Cardiac fibroblast (primary cell): ENCODE results near the gene MYBPH.

Experiments used
- DNase-seq, 2 donors: peaks; one replicate each; pipeline versions ENCODE4 v3.0.0 to v3.0.0-alpha.2; 2010; ENCODE audit warnings: low read depth in 2 of 2
- H3K4me3 ChIP-seq, 2 donors: replicated peaks in 1 of 2; 1 replicate in 1 of 2; 2 replicates in 1 of 2; pipeline ENCODE4 v1.5.1; 2011; ENCODE audit warnings: low read depth in 2 of 2, low read length in 2 of 2, mild to moderate bottlenecking in 2 of 2, moderate library complexity in 1 of 2
- TF ChIP-seq, protein P1 (sequence below): IDR thresholded peaks from one replicate; pipeline ENCODE4 v1.5.1; 2011; ENCODE audit warnings: low read depth, mild to moderate bottlenecking, low read length, inconsistent platforms

Gene MYBPH

GRCh38 chr1:203182387-203182953 lies 6.8 kb upstream of the MYBPH start:
- TF ChIP-seq, protein P1, sequence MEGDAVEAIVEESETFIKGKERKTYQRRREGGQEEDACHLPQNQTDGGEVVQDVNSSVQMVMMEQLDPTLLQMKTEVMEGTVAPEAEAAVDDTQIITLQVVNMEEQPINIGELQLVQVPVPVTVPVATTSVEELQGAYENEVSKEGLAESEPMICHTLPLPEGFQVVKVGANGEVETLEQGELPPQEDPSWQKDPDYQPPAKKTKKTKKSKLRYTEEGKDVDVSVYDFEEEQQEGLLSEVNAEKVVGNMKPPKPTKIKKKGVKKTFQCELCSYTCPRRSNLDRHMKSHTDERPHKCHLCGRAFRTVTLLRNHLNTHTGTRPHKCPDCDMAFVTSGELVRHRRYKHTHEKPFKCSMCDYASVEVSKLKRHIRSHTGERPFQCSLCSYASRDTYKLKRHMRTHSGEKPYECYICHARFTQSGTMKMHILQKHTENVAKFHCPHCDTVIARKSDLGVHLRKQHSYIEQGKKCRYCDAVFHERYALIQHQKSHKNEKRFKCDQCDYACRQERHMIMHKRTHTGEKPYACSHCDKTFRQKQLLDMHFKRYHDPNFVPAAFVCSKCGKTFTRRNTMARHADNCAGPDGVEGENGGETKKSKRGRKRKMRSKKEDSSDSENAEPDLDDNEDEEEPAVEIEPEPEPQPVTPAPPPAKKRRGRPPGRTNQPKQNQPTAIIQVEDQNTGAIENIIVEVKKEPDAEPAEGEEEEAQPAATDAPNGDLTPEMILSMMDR = no peak
- no peak for DNase-seq
- H3K4me3 ChIP-seq = no peak overlapping the region

DNA sequence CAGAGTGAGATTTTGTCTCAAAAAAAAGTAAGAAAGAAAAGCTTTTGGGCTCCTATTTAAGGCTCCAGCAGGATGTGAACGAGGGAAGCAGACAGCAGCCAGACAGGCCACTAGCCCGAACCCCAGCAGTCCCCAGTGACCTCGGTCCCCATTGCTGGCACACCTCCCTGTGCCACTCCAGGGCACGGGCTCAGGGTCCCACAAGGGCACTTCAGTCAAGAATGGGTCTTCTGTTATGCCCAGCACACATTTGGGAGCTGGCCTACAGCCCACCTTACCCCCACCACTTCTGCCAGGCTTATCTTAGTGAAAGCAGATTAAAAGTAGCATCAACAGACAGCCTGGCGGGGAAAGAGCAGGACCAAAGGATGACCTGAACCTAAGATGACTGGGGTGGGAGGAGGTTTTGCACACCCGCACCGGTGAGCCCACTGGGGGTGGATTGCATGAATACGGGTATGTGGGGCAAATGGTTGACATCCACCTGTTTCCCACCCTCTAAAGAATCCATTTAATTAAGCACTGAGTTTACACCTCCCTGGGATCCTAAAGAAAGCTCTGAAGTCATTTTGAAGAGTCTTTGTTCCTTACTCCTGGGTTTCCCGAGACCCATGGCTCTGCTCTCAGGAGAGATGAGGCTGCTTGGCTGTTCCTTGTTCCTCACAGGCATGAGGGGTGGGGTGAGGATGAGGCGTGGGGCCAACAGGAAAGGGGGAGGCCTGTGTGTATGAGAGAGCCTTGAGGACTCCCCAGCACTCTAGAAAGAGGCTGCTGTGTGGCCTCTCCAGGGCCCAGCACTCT lies 6.2 kb upstream of the MYBPH start:
- DNase-seq = peak in 1 of 2 donors; percentile 43
- TF ChIP-seq, protein P1 = no peak
- no peak overlapping the region for H3K4me3 ChIP-seq

DNA sequence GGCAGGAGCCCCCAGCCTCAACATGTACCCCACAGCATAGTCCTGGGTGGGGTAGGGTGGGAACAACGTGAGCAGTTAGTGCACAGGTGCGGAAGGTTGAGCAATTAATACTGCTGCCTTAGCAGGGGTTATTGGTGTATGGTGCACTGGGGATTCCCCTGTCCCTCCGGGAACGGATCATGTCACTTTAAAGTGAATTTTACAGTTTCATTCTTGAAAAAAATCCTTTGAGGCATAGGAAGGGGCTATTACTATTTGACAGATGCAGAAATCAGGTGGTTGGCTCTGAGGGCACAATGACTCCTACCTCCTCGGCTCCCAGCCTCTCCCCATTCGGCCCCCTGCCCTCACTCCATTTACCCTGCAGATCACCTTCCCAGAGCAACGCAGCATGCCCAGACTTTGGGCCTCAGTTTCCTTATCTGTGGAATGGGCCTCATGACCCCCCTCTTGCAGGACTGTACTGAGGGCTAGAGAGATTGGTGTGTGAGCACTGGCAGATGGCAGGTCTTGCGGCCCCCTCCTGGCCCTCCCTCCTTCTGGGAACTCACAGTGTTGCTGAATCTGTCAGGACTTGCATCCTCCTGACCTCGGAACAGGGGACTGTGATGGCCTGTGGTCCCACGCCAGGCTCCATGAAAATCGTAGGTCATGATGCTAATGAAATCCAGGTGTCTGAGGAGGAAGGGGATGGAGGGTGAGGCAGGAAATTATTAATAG lies 5.1 kb upstream of the MYBPH start:
- no peak overlapping the region for H3K4me3 ChIP-seq
- DNase-seq = no peak
- TF ChIP-seq, protein P1 = no peak

- DNase-seq = no peak
- TF ChIP-seq, protein P1 = no peak
- no peak overlapping the region for H3K4me3 ChIP-seq
These were observed 4.0 kb upstream of the MYBPH start for GRCh38 chr1:203179667-203180005.

DNA sequence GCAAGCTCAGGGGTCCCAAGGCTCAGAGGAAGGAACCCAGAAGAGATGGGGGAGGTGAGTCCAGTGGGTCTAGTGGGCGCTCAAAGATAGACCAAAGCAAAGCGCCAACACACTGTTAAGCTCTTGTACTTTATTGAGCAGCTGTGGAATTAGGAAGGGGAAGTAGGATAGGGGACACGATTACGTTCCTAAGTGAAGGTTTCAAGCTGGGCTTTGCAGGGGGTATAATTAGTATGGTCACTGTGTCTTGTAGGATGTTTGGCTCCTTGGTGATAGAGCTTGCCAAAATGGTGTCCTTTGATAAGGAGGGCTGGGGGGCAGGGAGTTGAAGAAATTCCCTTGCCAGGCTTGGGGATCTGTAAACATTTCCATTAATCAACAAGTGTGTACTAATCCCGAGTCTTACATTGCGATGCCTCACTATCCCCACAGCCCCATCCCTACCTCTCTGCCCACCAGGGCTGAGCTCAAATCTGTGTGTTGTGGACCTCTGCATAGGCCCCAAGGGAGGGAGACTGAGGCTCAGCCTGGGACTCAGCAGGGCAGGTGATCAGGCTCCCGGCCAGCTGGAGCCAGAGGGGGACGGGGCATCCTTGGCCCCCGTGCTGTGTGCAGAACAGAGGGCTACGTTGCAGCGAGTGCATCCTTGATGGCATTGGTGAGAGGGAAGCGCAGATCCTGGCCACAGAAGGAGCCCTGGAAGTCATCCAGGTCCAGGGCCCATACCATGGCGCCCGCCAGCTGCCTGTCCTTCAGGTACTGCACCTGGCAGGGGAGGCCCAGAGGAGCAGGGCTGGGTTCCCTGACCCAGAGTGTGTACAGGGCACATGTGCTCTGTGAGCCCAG lies 3.4 kb upstream of the MYBPH start:
- DNase-seq = no peak
- TF ChIP-seq, protein P1 = no peak
- H3K4me3 ChIP-seq = no peak overlapping the region

GRCh38 chr1:203178083-203178482 lies 2.5 kb upstream of the MYBPH start:
- H3K4me3 ChIP-seq = no peak overlapping the region
- TF ChIP-seq, protein P1 = no peak
- peak in 1 of 2 donors; percentile 32 for DNase-seq
